Measurements from ENCODE around the gene ATP9A.

- TF ChIP-seq CTCF (IDR thresholded peaks at IDR 0.05; ENCODE audit: low read depth, low read length, missing input control): no peak
- no peak for TF ChIP-seq MAX (IDR thresholded peaks at IDR 0.05)
- no peak for TF ChIP-seq ZBTB33 (IDR thresholded peaks at IDR 0.05)
- TF ChIP-seq GABPA (IDR thresholded peaks at IDR 0.05 in 1 of 2, conservative IDR thresholded peaks at IDR 0.05 in 1 of 2): no peak
- no peak for TF ChIP-seq RAD21 (IDR thresholded peaks at IDR 0.05)
- TF ChIP-seq YY1 (IDR thresholded peaks at IDR 0.05): no peak
- no peak for TF ChIP-seq TAF1 (conservative IDR thresholded peaks at IDR 0.05)
- TF ChIP-seq ATF3 (IDR thresholded peaks at IDR 0.05): no peak
- no peak for TF ChIP-seq REST (IDR thresholded peaks at IDR 0.05)
- no peak for TF ChIP-seq RXRA (IDR thresholded peaks at IDR 0.05)
- no peak for TF ChIP-seq EGR1 (IDR thresholded peaks at IDR 0.05; ENCODE audit: low read depth in 2 of 2)
- TF ChIP-seq SP1 (IDR thresholded peaks at IDR 0.05): no peak
- no peak for TF ChIP-seq HNF4A (conservative IDR thresholded peaks at IDR 0.05)
Observed at GRCh38 chr20:51571460-51571794, 196.8 kb downstream of the ATP9A start.

All from liver (tissue), 3 donors.